SU-DHL-6 (cell line): ENCODE measurements around the gene ASB18.

Source experiments
- EZH2phosphoT487 ChIP-seq: fragments of 200-600 bp; sonication (generic), shearing (Covaris generic); conservative IDR thresholded peaks from 2 replicates; pipeline ENCODE4 v1.6.1; 2018; ENCODE audit warnings: mild to moderate bottlenecking, antibody characterized with exemption, low read length, moderate library complexity, mixed read lengths
- TF ChIP-seq, protein P1 (sequence below): fragments of 200-600 bp; sonication (generic); IDR thresholded peaks from one replicate; pipeline ENCODE4 v1.5.1; 2017; ENCODE audit warnings: antibody characterized with exemption, mild to moderate bottlenecking, low read length, moderate library complexity; ENCODE audit not compliant: insufficient read depth, poor library complexity, severe bottlenecking

- TF ChIP-seq, protein P1, sequence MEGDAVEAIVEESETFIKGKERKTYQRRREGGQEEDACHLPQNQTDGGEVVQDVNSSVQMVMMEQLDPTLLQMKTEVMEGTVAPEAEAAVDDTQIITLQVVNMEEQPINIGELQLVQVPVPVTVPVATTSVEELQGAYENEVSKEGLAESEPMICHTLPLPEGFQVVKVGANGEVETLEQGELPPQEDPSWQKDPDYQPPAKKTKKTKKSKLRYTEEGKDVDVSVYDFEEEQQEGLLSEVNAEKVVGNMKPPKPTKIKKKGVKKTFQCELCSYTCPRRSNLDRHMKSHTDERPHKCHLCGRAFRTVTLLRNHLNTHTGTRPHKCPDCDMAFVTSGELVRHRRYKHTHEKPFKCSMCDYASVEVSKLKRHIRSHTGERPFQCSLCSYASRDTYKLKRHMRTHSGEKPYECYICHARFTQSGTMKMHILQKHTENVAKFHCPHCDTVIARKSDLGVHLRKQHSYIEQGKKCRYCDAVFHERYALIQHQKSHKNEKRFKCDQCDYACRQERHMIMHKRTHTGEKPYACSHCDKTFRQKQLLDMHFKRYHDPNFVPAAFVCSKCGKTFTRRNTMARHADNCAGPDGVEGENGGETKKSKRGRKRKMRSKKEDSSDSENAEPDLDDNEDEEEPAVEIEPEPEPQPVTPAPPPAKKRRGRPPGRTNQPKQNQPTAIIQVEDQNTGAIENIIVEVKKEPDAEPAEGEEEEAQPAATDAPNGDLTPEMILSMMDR, result no peak
- no peak for TF ChIP-seq EZH2phosphoT487
Observed at GRCh38 chr2:236194786-236195185, 69.4 kb downstream of the ASB18 start.
